Measurements from ENCODE around the gene THADA.

Gene THADA

DNA sequence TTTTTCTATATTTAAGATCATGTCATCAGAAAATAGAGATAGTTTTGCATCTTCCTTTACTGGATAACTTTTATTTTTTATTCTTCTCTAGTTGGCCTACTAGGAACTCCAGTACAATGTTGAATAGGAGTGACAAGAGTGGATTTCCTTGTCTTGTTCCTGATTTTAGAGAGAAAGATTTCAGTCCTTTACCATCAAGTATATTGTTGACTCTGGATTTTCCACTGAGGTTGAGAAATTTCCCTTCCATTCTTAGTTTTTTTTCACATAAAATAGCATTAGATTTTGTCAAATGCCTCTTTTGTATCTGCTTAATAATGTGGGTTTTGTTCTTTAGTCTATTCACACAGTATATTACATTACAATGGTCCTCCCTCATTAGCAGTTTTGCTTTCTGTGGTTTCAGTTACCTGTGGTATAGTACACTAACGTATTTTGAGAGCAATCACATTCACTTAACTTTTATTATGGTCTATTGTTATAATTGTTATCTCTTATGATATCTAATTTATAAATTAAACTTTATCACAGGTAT, 105.5 kb downstream of the THADA start:
- no peak for DNase-seq

DNA sequence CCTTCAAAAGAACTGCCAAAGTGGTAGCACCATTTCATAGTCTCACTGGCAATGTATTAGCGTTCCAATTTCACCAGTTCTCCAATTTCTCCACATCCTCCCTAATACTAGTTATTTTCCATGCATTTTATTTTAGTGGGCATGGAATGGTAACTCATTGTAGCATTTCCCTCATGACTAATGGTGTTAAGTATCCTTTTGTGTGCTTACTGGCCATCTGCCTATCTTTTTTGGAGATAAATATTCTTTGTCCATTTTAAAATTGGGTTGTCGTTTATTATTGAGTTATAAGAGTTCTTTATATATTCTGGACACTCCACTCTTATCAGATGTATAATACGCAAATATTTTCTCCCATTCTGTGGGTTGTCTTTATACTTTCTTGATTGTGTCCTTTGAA, 107.1 kb downstream of the THADA start:
- DNase-seq = no peak

DNA sequence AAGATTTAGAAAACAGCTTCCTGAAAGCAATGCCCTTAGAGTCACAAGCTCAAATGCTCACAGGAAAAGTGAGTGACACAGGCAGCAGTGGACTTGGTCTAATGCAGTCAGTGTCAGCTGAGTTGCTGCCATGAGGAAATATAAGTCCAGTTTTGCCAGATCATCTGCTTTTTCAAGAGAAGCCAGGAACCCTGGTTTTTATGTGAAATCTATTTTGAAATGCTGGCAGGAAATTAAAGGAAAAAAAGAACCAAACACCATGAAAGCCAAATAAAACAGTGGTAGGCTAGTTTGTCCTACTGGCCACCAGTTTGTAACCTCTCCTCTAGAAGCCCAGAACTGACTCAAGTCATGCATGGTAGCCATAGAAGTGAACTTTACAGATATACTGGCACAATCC, 109.2 kb downstream of the THADA start:
- no peak for DNase-seq

DNA sequence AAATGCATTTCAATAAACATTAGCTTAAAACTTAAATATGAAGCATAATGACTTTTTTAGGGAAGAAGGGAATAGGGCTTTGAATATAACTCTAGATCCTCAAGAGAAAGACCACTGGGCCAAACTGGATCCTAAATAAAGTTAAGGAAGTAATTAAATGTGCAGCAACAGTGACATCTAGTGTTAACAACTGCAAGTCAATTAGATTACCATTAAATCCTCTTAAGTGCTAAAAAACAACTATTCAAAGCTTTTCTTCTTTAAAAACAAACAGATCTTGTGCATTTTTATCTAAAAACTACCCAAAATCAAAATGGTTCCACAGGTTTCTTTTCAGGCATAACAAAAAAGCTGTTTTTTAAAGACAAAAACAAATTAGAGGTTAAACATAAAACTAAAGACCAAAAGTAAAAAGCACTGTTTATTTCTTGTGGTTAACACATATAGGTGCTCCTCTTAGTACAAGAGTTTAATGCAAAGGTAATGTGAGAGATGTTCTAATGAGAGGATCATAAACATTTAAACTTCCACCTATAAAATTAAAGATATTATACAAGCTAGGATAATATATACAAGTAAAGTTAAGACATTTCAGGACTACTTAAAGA, 111.4 kb downstream of the THADA start:
- DNase-seq = no peak

DNA sequence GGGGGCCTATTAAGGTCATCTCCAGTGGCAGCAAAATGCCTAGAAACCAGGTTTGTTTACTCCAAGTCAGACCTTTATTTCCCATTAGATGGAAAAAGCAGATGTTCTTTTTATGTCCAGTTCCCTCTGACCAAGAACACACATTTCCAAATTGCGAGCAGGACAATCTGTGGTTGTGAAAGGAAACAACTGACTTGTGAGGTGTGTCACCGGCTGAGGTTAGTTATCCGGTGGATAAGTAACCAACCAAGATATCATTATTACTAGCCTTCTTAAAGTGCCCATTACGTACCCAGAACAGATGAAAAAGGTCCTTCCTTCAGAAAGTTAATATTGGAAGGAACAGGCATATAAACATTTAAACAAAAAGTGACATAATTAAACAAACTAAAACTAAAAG, 112.9 kb downstream of the THADA start:
- no peak for DNase-seq

DNA sequence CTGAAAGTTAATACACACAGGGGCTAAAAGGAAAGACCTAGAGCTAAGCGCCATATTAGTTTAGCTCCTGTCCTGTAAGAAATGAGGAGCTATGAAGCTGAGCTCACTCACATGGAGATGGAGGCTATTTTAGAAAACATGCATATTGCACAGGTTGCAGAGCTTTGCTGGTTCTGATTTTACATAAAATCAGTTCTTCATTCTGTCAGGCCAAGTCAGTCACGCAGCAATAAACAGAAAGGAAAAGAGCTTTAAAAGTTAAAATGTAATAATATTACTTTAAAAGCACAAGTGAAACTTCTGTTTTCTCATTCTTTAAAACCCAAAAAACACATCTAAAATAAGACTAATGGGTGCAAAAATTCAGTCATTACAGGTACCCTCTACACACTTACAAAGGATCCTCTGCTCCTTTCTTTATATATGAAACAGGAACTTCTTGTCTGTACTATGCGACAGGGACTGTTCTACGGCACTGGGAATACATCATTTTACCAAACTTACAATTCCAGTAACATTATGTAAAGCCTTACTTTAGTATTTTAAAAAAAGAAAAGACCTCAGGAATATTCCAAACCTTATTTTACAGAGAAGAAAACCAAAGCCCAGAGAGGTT, 113.8 kb downstream of the THADA start:
- DNase-seq = no peak

DNA sequence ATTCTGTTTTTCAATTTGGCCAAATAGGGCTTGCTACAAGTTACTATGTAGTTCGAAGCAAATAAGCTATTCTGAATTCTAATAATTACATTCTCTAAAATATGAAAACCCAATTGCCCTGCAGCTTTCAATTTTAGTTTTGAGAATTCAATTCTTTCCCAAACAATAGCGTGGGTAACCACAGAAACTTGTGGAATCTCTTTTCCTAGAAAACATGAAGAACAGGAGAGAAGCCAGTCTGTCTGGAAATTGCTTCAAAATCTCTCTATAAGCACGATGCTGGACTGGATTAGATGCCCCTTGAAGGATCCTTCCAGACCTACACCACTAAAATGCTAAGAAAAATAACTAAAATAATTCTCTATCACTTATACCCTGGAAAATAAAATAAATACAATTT, 115.0 kb downstream of the THADA start:
- DNase-seq = no peak

DNA sequence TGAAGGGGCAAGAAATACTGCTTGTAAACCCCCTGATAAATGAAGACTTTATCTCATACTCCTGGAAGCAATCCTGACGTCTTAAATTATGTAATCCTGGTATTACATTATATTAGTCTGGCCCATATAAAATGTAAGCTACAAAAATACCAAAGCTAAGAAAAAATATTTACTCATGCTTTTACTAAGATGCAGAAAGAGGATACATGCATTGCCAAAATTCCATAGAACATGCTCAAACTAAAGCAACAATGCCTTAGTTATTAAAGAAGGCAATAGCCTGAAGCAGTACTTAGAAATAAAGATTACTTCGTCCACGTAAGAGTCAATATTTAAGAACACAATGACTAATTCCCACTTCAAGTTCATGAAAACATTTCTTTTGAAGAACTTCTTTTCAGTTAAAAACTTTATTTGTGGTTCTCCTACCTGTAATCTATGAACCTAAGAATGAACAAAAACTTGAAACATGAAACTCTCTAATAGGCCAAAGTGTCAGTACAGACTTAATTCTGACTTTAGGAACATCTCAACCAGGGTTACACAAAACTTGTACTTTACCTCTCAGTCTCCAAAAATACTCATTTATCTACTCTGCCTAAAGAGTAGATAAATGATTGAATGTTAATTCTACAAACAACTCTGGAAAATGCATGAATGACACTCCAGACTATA, 117.3 kb downstream of the THADA start:
- no peak for DNase-seq

DNA sequence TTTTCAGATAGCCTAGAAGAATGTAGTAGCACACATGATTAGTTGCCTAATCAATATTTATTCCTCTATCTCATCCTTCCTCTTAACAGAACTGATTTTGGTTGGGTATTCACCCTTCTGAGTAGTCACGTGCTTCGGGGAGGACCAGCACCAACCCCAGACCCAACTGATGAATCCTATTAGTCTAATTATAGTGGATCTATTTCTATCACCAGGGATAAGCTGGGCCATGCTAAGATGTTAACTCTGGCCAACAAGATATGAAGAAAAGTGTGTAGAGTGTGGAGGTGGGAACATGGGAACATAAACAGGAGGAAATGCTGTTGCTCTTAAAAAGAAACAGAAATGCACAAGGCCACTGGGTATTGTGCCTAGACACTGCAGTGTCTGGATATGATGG, 119.9 kb downstream of the THADA start:
- DNase-seq = no peak

DNA sequence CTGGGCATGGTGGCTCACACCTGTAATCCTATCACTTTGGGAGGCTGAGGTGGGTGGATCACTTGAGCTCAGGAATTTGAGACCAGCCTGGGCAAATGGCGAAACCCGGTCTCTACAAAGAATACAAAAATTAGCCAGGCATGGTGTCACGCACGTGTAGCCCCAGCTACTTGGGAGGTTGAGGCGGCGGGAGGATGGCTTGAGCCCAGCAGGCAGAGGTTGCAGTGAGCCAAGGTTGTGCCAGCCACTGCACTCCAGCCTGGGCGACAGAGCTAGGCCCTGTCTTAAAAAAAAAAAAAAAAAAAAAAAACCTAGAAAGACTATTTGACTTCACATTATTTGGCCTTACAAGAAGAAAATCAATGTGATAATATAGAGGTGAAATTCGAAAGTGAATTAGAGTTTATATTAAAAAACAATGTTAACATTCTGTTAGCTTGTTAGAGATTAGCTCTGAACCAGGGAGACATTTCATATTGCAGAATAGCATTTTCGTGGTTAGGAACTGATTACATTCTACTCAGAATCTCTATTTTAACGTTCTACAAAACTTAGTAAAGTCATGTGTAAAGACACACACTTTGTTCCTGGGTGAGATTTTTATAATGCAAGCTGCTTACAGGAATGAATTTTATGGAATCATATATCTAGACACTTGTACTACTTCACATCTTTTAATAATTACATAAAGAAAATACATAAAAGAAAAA, 120.5 kb downstream of the THADA start:
- DNase-seq = no peak

DNA sequence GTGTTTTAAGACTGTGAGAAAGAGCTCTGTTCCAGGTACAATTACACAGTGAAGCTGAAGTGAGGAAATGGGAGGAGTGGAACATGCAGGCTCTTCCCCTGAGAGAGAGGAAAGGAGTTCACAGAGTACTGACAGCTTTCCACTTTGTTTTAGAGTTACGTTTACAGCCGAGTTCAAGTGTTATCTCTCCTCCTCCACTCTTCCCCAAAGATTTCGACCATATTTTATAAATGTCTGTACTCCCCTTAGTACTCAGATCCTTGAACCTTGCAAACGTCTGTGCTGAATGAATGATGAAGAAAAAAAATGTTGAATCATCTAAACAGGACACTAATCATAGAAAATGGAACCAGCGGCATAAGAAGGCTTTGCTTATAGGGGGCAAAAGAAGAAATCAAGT, 121.6 kb downstream of the THADA start:
- DNase-seq = no peak

DNA sequence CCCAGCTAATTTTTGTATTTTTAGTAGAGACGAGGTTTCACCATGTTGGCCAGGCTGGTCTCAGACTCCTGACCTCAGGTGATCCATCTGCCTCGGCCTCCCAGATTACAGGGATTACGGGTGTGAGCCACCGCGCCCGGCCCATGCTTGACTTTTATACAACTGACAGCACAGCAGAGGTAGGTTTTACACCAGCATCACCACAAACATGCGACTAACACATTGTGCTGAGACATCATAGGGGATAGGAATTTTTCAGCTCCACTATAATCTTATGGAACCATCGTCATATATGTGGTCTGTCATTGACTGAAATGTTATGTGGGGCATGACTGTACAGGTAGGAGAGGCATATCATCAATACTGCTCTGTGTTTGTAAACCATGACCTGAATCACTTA, 122.1 kb downstream of the THADA start:
- DNase-seq = no peak

DNA sequence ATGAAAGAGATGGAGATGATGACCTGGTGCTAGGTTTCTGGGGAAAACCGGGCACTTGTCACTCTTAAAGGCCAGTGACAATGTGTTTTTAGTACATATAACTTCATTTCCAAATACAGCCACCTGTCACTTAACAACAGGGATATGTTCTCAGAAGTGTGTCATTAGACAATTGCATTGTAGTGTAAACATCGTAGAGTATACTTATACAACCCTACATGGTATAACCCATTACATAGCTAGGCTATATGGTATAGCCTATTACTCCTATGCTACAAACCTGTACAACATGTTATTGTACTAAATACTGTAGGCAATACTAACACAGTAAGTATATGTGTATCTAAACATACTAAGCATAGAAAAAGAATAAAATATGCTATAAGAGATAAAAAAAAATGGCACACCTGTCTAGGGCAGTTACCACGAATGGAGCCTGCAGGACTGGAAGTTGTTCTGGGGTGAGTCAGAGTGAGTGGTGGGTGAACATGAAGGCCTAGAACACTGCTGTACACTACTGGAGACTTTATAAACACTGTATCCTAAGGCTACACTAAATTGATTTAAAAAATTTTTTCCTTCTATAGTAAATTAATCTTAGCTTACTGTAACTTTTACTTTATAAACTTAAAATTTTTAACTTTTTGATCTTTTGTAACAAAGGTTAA, 123.2 kb downstream of the THADA start:
- no peak for DNase-seq

DNA sequence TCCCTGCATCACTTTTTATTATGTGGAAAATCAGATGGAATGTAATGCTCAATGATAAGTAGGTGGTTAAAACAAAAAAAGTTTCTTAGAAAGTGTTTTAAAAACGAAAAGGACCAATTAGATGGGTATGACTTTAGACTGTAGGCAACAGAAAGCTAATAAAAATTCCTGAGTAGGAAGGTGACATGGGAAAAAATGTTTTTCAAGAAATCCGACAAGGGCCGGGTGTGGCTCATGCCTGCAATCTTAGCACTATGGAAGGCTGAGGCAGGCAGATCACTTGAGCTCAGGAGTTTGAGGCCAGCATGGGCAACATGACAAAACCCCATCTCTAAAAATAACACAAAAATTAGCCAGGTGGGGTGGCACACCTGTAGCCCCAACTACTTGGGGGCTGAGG, 126.1 kb downstream of the THADA start:
- no peak for DNase-seq

DNA sequence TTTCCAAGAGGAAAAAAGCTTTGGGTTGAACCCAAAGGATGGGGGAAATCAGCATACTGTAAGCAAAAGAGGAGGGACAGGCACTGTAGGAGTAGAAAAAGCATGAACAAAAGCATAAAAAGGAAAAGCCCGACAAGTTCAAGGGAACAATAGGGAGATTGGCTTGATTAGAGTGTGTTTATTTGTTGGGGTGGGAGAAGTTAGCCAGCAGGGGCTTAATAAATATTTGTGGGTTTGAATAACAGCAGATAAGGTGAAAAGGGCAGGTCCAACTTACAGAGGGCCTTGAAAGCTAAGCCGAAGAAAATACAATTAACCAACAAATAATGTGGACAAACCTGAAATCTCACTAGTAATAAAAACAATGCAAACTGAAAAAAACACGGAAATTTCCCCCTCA, 126.7 kb downstream of the THADA start:
- DNase-seq = no peak

DNA sequence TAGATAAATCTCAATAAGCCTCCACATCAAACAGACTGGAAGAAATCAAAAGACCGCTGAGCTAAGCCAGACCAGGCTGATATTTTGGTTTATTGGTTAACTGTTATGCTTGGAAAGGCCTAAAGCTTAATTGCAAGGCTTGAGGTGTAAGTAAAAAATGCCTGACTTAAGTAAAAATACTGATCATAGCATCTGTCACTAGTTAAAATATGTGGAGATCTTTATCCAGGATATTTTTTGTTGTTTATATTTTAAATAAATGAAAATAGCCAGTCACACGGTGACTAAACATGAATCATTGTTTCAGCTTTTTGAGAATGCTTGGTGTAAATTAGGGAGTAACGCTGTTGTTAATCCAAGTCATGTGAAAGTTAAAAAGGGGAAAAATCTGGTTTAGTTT, 127.9 kb downstream of the THADA start:
- no peak for DNase-seq

DNA sequence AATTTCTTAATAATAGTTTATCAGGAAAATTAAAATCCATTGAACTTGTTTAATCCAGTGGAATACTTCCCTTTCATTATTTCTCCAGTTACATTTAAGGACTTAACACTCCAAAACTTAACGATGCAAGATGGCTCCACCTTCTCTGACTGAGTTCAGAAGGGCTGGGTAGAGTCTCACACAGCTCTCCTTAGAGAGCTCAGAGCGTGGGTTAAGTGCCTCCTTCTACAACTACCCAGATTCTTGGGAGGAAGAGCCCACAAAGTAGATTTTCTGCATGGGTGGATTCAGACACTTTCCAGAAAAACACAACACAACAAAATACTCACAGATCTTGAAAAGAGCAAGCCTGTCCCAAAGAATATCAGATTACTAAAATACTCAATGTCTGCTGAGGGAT, 130.6 kb downstream of the THADA start:
- no peak for DNase-seq

DNA sequence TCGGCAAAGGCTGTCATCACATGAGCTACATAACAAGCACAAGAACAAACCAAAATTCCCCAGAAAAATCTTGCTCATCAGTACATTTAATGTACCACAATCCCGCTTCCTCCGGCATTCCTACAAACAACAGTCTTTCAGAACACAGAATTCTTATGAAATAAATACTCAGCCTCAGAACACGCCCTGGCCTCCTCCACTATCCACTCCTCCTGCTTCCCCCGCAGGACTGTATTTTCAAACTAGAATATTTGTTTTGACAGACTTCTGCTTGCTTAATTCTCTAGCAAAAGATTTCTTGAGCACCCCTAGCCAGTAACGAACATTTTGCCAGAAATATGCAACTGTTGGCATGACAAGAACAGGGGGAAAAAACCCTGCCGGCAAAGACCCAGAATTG, 131.2 kb downstream of the THADA start:
- no peak for DNase-seq

DNA sequence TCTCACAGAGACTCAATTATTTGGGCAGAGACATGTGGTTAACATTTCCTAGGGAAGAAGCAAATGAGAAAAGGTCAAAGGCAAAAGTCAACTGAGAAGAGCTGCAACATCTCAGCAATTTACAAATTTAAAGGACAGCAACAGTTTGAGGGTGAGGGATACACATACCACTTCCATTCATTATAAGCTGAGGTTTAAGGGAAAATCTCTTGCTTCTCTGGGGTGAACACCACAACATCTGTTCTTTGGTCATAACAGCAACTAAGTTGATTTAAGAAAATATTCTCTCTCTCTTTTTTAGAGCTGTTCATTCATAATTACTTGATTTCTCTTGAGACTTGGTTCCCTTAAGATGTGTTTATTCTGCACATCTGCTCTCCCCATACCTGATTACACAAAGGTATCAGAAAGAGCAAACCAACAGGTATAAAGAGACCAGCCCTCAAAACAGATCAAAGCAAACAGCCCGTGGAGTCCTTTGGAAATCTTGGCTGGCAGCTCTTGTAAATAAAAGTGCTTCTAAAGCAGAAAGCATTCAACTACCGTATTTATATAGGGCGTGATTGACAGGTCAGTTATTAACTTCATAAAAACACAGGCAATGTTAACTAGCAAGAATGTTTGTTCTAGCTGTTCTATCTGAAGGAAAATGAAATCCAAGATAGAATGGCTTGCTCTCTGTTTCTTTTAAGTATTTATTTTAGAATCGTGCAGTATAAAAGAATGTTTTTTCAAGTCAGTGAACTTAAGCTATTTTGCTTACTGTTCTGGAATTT, 132.8 kb downstream of the THADA start:
- DNase-seq = no peak

DNA sequence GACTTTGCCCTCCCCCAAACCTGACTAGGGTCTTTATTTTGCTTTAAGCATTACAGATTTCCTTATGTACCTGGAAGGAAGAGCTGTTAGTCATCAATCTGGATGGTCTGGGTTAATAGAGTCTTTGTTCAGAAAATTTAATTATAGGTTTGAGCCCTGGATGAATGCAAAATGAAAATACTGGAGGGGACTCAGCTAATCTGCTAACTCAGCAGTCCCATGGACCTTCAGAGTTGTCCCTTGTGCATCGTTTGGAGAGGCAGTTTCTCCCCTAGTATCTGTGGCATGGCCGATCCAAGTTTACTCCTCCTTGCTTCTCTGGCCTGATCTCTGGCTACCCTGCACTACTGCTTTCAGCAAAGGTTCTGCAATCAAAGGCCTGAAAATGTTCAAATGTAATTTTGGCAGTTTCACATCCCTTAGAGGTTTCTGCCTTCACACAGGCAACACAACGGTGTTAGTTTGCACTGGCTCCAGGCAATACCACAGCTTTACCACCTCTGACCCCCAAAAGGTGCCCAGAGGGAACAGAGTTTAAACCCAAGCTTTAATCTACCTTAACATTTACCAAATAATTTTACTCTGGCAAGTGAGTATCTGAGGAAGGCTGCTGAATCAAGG, 134.3 kb downstream of the THADA start:
- DNase-seq = no peak

DNA sequence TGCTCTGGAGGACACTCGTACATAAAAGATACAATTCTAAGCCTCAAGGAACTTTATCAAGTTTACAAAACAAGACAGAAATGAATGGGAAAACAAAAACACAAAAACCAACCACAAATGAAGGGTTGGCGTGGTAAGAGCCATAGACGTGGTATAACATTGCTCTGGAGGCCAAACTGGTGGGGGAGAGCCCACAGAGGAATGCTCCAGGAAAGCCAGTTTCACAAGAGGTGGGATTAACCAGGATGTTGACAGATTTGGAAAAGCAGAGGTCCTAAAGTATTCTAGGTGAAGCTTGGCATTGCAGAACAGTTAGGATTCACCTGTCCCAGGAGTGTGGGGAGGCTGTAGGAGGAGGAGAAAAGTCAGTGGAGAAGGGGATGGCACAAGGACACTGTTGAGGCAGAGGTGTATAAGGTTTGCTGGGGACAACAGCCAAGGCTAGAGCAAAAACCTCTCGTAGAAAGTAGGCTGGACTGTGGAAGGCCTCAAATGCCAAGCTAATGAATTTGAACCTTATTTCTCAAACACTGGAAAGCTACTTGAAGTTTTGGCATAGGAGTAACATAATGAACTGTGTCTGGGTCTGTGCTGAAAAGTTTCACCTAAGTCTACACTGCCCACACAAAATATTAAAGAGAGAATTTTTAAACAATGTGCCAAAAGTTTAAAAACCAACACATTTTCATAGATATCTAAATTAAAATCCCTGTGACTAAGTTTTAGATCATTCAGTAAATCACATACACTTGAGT, 135.1 kb downstream of the THADA start:
- no peak for DNase-seq

Measured in T-helper 9 cell (primary cell).